ENCODE measurements around the gene IQCK. TPM values are rescaled to one million over a fixed set of nuclear protein-coding genes. Genes with fewer than 3 reads are reported as not detected.

The IQCK gene
- total RNA-seq, 6 experiments from 2014 or later, result 2.0 to 4.7 (median 3.9) TPM

- ATAC-seq (no peak), DNase-seq (no peak)
- Histone ChIP-seq H3K27ac (no peak overlapping the region), H3K4me1 (no peaks in the 10 kb centered on the region), H3K27me3 (no peaks in the 10 kb centered on the region), H3K36me3 (no peaks in the 10 kb centered on the region), H3K9me3 (no peaks in the 10 kb centered on the region), H3K4me3 (no peak overlapping the region)
- intact Hi-C loops (cut with DNase I), result no loop called here
- 79% methylated on average over 4 of the region's 6 CpGs for WGBS (ENCODE audit: insufficient coverage, low coverage, low lambda C conversion rate, missing lambda C conversion rate)
- TF ChIP-seq CTCF (IDR thresholded peaks at IDR 0.05), result no peak
- TF ChIP-seq POLR2A (IDR thresholded peaks at IDR 0.05), result no peak
Measured at GRCh38 chr16:19875900-19876299, 157.8 kb downstream of the IQCK start.

DNA sequence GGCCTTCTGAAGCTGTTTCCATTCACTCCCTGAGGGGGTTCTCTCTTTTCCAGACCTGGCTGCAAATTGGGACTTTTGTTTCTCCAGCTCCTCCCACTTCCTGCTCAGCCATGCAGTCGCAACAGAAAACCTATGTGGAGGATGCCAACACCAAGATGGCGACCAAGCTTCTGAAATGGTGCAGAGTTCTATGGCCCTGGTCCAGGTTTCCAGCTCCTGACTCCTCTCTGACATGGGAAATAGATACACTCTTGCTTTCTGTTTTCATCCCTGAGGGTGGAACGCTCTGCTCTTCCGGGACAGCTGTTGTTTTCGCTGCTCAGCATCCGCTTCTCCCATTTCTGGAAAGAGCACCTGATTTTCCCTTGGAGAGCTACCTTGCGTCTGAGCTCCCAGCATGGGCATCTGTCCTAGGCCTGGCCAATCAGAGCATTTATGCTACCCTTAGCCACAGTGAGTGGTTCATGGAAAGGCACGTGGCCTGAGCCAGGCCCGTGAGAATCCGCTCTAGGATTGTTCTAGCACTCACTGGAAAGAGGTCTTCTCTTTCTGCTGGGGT lies 158.5 kb downstream of the IQCK start:
- intact Hi-C loops (cut with DNase I), result no loop called here
- no peak for DNase-seq
- 100% methylated on average over 1 of the region's 10 CpGs for WGBS (ENCODE audit: insufficient coverage, low coverage, low lambda C conversion rate, missing lambda C conversion rate)
- H3K36me3 ChIP-seq, result no peaks in the 10 kb centered on the region
- TF ChIP-seq CTCF (IDR thresholded peaks at IDR 0.05) (no peak), POLR2A (IDR thresholded peaks at IDR 0.05) (no peak)
- no peak overlapping the region for H3K27ac ChIP-seq
- H3K9me3 ChIP-seq, result no peaks in the 10 kb centered on the region
- no peak overlapping the region for H3K4me3 ChIP-seq
- no peaks in the 10 kb centered on the region for H3K4me1 ChIP-seq
- no peaks in the 10 kb centered on the region for H3K27me3 ChIP-seq
- ATAC-seq, result no peak

GRCh38 chr16:19878757-19879156 lies 160.7 kb downstream of the IQCK start:
- no peaks in the 10 kb centered on the region for H3K4me1 ChIP-seq
- no peaks in the 10 kb centered on the region for H3K36me3 ChIP-seq
- 20% methylated on average over 2 of the region's 11 CpGs for WGBS (ENCODE audit: insufficient coverage, low coverage, low lambda C conversion rate, missing lambda C conversion rate)
- no peak overlapping the region for H3K27ac ChIP-seq
- no peaks in the 10 kb centered on the region for H3K9me3 ChIP-seq
- TF ChIP-seq CTCF (IDR thresholded peaks at IDR 0.05) (no peak), POLR2A (IDR thresholded peaks at IDR 0.05) (no peak)
- intact Hi-C loops (cut with DNase I), result no loop called here
- ATAC-seq (no peak), DNase-seq (no peak)
- no peak overlapping the region for H3K4me3 ChIP-seq
- H3K27me3 ChIP-seq, result no peaks in the 10 kb centered on the region

DNA sequence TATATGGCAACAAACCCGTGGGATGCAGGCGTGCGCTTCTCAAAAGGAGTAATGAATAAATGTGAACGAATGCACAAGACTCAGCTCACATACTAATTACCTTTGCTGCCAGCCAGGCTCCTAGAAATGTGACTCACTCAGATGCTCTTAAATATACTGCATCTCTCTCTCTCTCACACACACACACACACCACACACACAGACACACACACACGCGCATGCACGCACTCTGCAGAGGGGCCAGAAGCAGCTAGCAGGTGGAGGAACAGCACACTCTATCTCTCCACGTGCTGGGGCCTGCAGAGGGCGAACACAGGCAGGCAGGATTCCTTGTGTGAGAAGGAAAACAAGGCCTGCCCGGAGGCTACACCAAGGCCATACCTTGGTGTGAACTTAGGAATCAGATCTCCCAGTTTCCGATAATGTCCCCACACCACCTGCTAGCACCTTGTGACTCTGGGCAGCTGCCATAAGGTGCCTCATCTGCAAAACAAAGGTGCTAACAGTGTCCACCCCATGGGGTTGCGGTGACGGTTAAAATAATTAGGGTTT lies 161.2 kb downstream of the IQCK start:
- no peak for DNase-seq
- no peak overlapping the region for H3K27ac ChIP-seq
- intact Hi-C loops (cut with DNase I), result no loop called here
- TF ChIP-seq CTCF (IDR thresholded peaks at IDR 0.05) (no peak), POLR2A (IDR thresholded peaks at IDR 0.05) (no peak)
- H3K4me1 ChIP-seq, result no peaks in the 10 kb centered on the region
- no peaks in the 10 kb centered on the region for H3K9me3 ChIP-seq
- no peaks in the 10 kb centered on the region for H3K36me3 ChIP-seq
- no peak for ATAC-seq
- no peak overlapping the region for H3K4me3 ChIP-seq
- H3K27me3 ChIP-seq, result no peaks in the 10 kb centered on the region
- 80% methylated on average over 9 of the region's 13 CpGs for WGBS (ENCODE audit: insufficient coverage, low coverage, low lambda C conversion rate, missing lambda C conversion rate)

All from right lobe of liver (tissue), 6 donors.